Muscle of arm (tissue), 12 donors: ENCODE measurements around the gene CTIF. TPM values are rescaled to one million over a fixed set of nuclear protein-coding genes. Genes with fewer than 3 reads are reported as not detected.

Source experiments
- DNase-seq: peaks from one replicate; pipeline ENCODE4 v3.0.0-alpha.2; 2013
- polyA plus RNA-seq, 12 donors: library from polyadenylated mRNA; unstranded; fragments of 120-200 nt; gene quantifications; one replicate each; pipeline ENCODE4 v1.2.1, GENCODE V29; 2013; ENCODE audit not compliant: insufficient read length in 12 of 12

The CTIF gene
- polyA plus RNA-seq, 12 donors: 24.5 to 46.3 (median 38.0) TPM; not detected in 1

DNA sequence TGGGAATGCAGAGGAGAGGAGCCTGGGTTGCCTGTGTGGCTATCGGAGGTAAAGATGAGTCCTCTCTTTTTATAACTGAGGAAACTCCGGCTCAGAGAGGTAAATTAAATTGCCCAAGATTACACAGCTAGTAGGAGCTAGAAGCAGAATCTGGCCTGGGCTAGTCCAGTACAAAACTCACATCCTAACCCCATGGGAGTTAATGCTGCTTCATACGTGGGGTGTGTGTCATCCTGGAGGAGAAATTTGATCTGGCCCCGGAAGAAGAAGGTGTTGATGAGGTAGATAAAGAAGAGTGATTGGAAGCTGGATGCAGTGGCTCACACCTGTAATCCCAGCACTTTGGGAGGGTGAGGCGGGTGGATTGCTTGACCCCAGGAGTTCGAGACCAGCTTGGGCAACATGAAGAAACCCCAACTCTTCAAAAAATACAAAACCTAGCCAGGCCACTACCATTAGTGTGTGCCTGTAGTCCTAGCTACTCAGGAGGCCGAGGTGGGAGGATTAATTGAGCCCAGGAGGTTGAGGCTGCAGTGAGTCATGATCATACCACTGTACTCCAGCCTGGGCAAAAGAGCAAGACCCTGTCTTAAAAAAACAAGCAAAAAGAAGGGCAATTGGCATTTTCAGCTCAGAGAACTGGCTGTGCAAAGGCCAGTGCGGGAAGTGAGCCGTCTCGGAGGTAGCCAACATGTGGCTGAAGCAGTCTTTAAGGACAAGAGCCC is 33.7 kb downstream of the CTIF start:
- no peak for DNase-seq

DNA sequence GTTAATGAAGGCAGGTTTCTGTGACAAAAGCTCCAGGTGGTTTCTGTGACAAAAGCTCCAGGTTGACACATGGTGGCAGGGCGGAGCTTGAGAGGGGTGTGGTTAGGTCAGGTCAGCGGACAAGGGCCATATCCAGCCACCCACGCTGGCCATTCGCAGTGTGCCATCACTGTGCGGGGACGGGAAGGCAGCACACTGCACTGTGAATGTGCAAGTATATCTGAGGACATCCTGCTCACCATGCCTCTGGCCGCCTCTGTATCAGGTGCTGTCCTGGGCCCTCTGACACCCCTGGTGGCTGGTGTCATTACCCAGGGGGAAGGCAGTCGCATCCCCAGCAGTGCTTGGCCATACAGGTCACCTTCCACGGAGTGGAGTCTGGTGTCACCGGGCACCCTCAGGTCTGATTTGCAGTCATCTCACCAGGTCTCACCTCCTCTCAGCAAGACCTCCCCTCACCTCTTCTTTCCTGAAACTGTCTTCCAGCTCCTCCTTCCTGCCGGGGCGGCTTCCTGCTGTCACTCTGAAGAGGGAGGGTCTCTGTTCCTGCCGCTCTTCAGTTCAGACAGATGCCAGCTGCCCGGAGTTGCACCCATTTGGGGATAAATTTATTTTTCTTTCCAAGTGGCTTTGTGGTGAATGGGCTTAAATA is 34.9 kb downstream of the CTIF start:
- no peak for DNase-seq

DNA sequence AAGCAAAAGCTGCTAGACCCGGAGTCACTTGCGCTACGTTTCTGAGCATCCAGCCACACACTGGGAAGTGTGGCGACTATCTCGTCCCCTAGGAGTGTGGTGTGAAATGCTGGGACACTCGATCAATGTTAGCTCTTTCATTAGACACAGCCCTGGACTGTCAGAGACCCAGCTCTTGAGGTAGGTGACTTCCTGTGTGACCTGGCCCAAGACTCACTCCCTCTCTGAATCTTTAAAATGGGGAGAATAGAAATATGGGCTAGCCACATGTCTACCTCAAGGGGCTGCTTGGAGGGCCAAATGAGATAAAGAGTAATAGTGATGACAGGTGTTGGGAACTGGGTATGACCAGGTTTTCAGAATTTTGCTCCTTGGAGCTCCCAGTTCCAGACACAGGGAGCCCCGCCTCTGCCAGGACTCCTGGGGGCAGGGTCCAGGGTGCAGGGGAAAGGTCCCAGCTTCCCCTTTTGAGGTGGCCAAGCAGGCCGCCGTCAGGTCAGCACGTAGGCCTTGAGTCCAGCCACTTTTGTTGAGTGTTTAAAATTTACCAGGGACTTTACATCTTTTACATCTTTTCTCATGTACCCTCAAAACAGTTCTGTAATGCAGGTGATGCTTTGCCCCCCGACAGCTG is 36.0 kb downstream of the CTIF start:
- DNase-seq: no peak

DNA sequence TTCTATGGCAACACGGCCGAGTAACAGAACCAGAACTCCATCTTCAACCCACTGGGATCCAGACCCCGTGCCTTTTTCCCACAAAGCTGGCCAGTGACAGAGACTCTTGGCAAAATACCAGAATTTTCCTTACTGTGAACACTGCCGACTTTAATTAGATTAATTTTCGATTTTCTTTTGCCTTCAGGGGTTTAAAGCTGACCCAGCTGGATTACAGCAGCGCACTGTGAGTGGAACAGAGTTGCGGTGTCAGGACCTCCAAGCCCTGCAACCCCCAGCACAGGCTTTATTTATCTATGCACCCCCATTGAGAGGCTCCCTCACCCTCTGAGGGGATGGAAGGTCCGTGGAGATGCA is 36.4 kb downstream of the CTIF start:
- no peak for DNase-seq

DNA sequence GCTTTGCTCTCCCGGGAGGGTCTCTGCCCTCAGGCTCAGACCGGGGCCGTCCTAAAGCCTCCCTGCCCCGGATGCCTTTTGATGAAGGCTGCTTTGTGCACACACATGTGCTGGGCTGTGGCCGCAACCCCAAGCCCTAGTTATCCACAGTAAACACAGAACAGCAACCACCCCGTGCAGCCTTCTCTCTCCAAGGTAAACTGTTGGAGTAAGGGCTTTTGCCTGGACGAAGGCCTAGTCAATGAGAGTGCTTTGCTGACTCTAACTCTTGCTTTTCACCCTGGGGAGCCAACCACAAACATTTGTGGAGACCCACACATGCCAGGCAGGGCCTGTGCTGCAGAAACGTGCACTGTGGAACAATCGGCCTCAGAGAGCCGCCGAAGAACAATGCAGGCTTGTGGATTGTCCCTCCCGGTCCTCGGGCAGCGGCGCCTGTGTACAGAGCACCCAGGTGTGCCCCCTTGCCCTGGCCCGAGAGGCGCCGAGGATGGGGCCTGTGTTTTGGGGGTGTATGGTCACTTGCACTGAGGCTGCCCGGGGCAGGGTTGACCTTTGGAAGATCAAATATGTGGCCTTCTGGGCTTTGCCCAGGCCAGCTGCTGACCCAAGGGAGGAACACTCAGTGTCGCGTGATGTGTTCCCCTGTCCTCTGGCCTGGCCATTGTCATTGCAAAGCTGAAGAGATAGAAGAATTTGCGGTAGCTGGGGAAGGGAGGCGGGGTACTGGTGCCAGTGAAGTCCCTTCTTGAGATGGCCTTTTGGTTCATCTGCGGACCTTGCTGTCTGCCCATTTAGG is 37.0 kb downstream of the CTIF start:
- no peak for DNase-seq

DNA sequence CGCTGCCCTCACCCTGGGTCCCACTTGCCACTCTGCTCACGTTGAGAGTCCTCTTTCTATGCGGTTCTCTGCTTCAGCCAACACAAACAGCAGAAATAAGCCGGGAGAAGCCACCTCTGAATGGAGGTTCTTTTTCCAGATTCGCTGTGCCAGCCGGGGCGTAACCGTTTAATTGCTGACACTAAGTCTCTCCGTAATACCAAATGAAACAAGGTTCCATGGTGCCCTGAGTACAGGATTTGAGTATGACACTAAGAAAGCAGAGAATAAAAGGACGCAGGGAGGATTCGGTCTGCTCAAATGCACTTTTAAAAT is 37.6 kb downstream of the CTIF start:
- DNase-seq: no peak

DNA sequence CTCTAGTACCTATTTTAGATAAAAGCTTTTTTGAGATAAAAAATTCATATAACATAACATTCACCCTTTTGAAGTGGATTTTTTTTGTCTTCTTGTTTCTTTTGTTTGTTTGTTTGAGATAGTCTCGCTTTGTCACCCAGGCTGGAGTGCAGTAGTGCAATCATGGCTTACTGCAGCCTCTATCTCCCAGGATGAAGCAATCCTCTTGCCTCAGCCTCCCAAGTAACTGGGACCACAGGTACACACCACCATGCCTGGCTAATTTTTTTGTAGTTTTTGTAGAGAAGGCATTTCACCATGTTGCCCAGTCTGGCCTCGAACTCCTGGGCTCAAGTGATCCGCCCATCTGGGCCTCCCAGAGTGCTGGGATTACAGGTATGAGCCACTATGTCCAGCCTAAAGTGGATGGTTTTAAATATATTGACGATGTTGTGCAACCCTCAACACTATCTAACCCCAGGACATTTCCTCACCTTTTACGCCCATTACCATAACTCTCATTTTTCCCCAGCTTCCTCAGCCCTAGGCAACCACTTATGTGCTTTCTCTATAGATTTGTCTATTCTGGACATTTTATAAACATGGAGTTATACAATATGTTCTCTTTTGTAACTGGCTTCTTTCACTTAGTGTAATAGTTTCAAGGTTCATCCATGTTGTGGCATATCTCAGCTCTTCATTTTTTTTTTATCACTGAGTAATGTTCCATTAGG is 38.8 kb downstream of the CTIF start:
- no peak for DNase-seq

DNA sequence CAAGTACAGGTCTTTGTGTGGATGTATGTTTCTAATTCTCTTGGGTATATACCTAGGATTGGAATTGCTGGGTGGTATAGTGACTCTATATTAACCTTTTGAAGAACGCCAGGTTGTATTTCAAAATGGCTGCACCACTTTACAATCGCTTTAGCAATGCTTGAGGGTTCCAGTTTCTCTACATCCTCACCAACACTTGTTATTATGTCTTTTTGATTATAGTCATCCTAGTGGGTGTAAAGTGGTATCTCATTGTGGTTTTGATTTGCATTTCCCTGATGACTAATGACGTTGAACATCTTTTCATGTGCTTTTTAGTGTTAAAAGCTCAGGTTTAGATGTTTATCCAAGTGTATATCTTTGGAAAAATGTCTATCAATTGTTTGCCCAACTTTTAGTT is 39.5 kb downstream of the CTIF start:
- DNase-seq: no peak

DNA sequence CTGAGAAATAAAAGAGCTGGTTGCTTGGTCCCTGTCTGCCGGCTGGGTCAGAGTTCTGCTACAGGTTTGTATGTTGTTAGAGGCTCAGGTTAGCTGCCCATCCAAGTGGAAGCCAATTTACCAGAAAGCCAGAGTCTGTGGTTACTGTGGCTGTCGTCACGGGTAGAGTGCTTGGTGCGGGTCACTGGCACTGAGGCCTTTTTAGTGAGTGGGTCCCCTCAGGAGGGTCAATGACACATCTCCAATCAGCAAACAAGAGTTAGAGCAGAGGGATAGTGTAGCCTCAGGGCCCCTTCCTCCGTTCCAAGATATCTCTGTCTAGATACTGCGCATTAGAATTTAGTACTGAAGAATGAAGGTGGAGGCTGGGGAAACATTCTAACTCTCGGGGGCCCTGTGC is 41.2 kb downstream of the CTIF start:
- DNase-seq: no peak

DNA sequence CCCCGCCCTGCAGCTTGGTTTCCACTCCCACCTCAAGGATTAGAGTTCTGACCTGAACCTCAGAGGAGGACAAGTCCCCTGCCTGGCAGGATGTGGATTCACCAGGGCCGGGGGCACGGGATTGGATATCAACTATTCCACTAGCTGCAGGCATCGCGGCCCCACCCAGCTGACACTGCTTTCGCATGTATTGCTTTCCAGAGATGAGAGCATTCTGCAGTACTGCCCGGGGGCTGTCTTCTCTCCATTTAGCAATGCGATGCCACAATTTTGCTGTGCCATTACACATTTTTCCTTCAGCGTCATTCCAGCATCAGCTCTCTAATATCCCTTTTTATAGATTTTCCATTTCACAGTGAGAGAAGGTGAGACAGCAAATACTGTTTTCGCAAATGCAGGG is 42.0 kb downstream of the CTIF start:
- DNase-seq: peak; percentile 48

DNA sequence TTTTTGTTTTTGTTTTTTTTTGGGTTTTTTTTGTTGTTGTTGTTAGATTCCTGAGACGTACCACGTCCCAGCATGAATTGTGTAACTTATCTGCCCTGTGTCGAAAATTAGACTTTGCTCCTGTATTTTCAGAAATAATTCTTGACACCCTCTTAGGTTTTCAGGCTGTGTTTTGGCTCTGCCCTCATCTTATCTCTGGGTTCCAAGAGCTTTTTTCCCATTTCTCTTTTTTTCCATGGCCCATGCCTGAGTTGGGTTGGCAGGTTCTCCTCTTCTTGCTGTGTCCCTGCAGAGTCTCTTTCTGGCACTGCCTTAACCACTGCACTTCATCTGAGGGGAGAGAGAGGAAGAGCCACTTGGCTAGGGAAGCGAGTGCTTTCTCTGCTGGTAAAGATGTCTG is 42.4 kb downstream of the CTIF start:
- peak; percentile 56 for DNase-seq

DNA sequence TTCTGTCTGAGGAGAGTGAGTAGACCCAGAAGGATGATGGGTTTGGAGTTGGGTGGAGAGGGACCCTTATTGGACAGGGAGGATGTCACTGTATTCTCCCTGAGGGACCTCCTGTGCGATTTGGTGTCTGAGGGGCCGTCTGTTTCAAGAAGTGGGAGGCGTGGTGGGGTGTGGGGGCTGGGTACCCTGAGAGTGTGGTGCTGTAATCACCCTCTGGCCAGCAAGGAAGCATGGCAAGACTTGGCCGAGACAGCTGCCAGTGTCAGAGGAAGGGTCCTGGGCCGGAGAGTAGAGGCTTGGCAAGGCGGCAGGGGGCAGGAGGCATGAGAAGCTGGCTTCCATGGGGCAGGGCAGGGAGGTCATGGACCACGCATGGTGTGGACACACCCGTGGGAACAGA is 43.1 kb downstream of the CTIF start:
- no peak for DNase-seq

DNA sequence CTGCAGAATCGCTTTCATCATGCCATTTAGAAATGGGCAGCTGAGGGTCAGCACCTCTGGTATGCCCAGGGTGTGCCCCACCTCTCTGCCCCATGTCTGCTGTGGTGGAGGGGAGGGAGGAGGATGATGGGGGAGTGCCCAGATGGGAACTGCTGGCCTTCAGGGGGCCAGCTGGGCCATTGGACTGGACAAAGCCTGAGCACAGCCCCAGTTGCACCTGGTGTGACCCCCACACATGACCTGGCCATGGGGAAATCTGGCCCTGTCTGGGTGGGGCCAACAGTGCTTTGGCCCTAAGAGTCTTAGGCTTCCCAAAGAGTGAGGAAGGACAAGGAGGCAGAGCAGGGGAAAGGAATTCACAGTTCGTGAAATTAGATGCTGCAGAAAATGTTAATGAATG is 44.1 kb downstream of the CTIF start:
- no peak for DNase-seq

DNA sequence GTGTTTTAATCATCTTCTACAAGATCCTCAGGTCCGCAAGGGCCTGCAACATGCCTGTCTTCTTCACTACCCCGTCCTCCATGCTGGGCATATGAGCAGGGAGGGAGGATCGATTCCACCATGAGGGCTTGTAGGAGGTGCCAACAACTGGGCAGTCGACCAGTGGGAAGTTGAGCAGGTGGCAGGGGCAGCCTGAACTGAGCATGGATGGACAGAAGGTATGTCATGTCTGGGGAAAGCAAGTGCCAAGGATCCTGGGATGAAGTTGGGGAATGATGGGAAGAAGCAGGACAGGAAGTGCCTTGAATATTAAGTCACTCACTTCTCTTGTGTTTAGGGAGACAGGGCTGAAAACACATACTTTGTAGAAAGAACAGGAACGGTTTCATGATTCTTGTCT is 44.7 kb downstream of the CTIF start:
- DNase-seq: no peak

DNA sequence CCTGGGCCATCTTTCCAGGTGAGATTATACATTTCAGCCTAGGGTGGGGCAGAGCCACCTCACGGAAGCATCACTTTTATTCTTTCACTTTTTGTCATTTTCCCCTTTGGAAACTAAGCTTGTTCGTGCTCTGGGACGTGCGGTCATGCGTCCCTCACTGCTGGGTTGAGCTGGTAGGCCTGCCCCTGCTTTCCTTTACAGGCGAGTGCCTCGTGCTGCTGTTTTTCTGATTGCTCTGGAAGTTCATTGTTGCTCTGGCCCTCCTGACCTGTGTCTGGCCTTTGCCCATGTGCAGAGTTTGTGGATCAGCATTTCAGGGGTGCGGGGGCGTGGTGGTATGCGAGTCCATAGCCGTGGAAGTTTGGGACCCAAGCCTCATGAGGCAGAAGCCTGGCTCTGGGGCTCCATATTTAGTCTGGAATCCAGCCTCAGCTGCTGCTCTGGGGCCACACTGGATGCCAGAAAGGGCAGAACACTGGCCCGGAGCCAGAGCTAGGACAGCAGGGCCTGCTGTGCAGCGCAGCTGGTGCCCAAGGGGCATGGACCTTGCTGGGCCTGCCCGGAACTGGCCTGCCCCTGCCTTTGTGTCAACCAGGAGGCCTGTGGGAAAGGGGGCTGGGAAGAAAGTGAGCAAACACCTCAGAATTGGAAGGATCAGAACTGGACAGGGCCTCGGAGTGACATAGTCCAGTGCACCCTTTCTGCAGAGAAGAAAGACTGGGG is 51.1 kb downstream of the CTIF start:
- peak; percentile 43 for DNase-seq

DNA sequence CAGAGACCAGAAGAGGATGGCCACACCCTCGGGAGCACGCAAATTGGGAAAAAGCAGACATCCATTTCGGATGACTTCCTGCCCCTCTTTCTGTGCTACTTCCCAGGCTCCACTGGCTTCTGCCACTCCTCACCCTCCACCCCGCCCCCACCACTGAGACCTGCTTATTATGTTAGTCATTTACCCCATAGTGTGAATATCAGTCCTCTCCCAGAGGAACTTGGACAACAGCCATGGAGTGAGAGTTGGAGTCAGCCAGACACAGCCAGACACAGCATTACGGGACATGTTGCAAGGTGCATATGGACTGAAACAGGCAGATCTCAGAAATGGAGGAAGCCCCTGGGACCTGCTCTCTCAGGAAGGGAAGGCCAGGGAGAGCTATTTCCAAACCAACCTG is 51.8 kb downstream of the CTIF start:
- DNase-seq: no peak

DNA sequence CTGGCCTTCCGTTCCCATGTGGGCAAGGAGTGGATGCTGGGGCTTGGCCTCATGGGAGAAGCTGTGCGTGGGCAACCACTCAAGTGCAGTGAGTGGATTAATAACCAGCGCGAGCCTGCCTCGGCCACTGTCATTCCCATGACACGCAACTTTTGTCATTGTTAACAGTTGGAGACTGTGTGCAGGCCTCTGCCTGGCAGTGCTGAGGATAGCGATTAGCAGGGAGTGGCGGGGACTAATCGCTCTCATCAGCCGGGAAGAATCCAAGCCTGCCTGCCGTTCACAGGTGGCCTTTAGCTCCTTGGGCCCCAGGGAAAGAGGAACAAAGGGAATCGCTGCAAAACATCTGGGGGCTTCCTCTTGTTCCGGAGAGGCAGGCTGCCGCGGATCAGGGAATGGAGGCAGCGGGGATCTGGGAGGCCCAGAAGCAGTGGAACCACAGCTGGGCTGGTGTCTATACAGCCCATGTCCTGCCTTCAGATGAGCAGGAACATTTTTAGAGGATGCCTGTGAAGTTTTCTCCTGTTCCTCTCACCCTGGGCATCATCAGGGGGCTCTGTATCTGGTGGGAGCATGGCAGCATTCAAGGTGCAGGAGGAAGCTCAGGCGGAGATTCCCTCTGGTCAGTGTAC is 53.8 kb downstream of the CTIF start:
- no peak for DNase-seq

DNA sequence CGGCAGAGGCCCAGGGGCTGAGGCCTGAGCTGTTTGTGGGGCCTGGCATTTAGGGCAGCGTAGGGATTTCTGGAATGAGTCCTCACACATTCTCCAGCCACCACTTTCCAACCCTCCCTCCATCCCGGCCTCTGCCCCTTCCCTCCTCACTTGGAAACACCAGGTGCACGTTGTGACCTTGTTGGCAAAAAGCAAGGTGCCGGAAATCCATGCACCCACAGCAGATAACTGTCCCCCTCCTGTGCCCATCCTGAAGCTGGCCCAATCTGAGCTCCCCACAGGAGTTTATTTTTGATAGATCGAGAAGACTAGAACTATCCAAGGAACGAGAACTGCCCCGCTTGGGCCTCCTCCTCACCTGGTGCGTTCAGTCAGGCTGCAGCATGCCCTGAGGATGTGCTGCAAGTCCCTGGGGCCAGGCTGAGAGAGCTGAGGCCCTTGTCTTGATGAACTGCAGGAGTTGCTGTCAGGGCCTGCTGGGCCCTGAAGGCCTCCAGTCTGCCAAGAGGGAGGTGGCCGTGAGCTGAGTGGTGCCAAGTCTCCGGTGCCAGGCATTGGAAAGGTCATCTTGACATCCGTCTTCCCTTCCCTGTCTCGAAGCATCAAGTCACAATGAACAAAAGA is 55.8 kb downstream of the CTIF start:
- no peak for DNase-seq

DNA sequence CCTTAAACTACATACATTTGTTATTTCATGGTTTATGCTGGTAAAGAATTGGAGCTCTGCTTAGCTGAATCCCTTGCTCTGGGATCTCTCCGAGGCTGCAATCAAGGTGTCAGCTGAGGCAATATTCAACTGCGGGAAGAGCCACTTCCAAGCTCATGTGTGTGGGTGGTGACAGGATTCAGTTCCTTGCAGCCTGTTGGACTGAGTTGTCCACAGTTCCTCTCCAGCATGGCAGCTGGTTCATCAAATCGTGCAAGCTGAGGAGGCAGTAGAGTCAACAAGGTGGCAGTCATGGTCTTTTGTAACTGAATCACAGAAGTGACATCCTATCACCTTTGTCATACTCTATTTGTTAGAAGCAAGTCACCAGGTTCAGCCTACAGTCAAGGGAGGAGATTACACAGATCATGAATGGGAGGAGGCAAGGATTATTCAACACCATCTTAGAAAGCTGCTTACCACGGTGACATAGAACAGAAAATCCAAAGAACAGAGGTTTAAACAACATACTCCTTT is 56.9 kb downstream of the CTIF start:
- DNase-seq: no peak

DNA sequence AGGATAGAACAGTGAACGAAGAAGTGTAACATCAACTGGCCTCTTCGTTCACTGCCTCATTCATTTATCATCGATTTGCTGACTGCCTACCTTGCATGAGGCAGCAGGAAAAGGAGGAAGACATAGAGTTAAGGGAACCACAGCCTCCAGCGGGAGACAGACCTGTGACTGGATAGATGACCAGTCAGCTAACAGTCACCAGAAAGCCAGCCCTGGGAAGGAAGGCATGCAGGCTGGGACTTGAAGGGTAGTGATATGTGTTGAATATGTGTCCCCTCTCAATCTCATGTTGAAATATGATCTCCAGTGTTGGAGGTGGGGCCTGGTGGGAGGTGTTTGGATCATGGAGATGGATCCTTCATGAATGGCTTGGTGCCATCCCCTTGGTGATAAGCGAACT is 58.3 kb downstream of the CTIF start:
- DNase-seq: no peak
